H9 (cell line): ENCODE results near the gene BPIFB4. TPM values are rescaled to one million over a fixed set of nuclear protein-coding genes. Genes with fewer than 3 reads are reported as not detected.

Source experiments
- DNase-seq: peaks from one replicate; pipeline ENCODE4 v3.0.0-alpha.2; 2017
- H2AFZ ChIP-seq: one replicate; pipeline ENCODE4 v1.6.1; 2013; ENCODE audit warnings: mild to moderate bottlenecking, low read length, control low read depth, moderate library complexity
- H2AK5ac ChIP-seq: 2 replicates; pipeline ENCODE4 v1.6.1; 2013; ENCODE audit warnings: low read length, control low read depth, mixed read lengths; ENCODE audit not compliant: insufficient read length
- H2BK120ac ChIP-seq: one replicate; pipeline ENCODE4 v1.6.1; 2013; ENCODE audit warnings: low read depth, mild to moderate bottlenecking, low read length, control low read depth, inconsistent platforms; ENCODE audit not compliant: poor library complexity, severe bottlenecking
- H2BK12ac ChIP-seq: 2 replicates; pipeline ENCODE4 v1.6.1; 2013; ENCODE audit warnings: low read length, control low read depth, mixed read lengths, low read depth; ENCODE audit not compliant: insufficient read length
- H2BK15ac ChIP-seq: 2 replicates; pipeline ENCODE4 v1.6.1; 2013; ENCODE audit warnings: low read depth, low read length, control low read depth
- H2BK20ac ChIP-seq: one replicate; pipeline ENCODE4 v1.6.1; 2013; ENCODE audit warnings: low read depth, mild to moderate bottlenecking, low read length, control low read depth, inconsistent platforms; ENCODE audit not compliant: poor library complexity, severe bottlenecking
- H2BK5ac ChIP-seq: 2 replicates; pipeline ENCODE4 v1.6.1; 2013; ENCODE audit warnings: low read length, control low read depth, mixed read lengths; ENCODE audit not compliant: insufficient read length
- H3K14ac ChIP-seq: 2 replicates; pipeline ENCODE4 v1.6.1; 2013; ENCODE audit warnings: low read length, control low read depth; ENCODE audit not compliant: insufficient read depth
- H3K18ac ChIP-seq: 2 replicates; pipeline ENCODE4 v1.6.1; 2013; ENCODE audit warnings: low read depth, mild to moderate bottlenecking, mixed read lengths, low read length, control low read depth; ENCODE audit not compliant: insufficient read length
- H3K23ac ChIP-seq: 2 replicates; pipeline ENCODE4 v1.6.1; 2013; ENCODE audit warnings: low read length, control low read depth, mixed read lengths, low read depth; ENCODE audit not compliant: insufficient read length
- H3K23me2 ChIP-seq: 2 replicates; pipeline ENCODE4 v1.6.1; 2013; ENCODE audit warnings: low read depth, mild to moderate bottlenecking, mixed read lengths, low read length, control low read depth; ENCODE audit not compliant: insufficient read length, poor library complexity, severe bottlenecking
- H3K27ac ChIP-seq: 2 replicates; pipeline ENCODE4 v1.5.1; 2013; ENCODE audit warnings: low read length, control low read depth, mixed read lengths, low read depth; ENCODE audit not compliant: insufficient read length
- H3K27me3 ChIP-seq: 2 replicates; pipeline ENCODE4 v1.6.1; 2013; ENCODE audit warnings: low read length, control low read depth, inconsistent platforms; ENCODE audit not compliant: insufficient read depth
- H3K4ac ChIP-seq: 2 replicates; pipeline ENCODE4 v1.6.1; 2013; ENCODE audit warnings: low read depth, mild to moderate bottlenecking, control low read depth, inconsistent platforms, low read length, moderate library complexity
- H3K4me1 ChIP-seq: 2 replicates; pipeline ENCODE4 v1.6.1; 2013; ENCODE audit warnings: low read length, control low read depth, inconsistent platforms; ENCODE audit not compliant: insufficient read depth
- H3K4me2 ChIP-seq: 2 replicates; pipeline ENCODE4 v1.6.1; 2013; ENCODE audit warnings: low read length, control low read depth, mixed read lengths; ENCODE audit not compliant: insufficient read length, insufficient read depth
- H3K56ac ChIP-seq: 2 replicates; pipeline ENCODE4 v1.6.1; 2013; ENCODE audit warnings: low read depth, mild to moderate bottlenecking, mixed read lengths, low read length, control low read depth; ENCODE audit not compliant: insufficient read length
- H3K79me1 ChIP-seq: 2 replicates; pipeline ENCODE4 v1.6.1; 2013; ENCODE audit warnings: low read depth, mild to moderate bottlenecking, moderate library complexity, low read length, control low read depth, inconsistent platforms; ENCODE audit not compliant: insufficient read depth, poor library complexity, severe bottlenecking
- H3K79me2 ChIP-seq: 2 replicates; pipeline ENCODE4 v1.6.1; 2013; ENCODE audit warnings: low read length, control low read depth, inconsistent platforms; ENCODE audit not compliant: insufficient read depth
- H3K9ac ChIP-seq: 2 replicates; pipeline ENCODE4 v1.6.1; 2013; ENCODE audit warnings: low read length, control low read depth, mixed read lengths; ENCODE audit not compliant: insufficient read length; ENCODE audit errors: extremely low read depth
- H3K9me3 ChIP-seq: one replicate; pipeline ENCODE4 v1.6.1; 2013; ENCODE audit warnings: low read depth, low read length, inconsistent platforms; ENCODE audit not compliant: control insufficient read depth
- H3T11ph ChIP-seq: one replicate; pipeline ENCODE4 v1.6.1; 2013; ENCODE audit warnings: mild to moderate bottlenecking, low read length, control low read depth, inconsistent platforms
- H4K20me1 ChIP-seq: one replicate; pipeline ENCODE4 v1.6.1; 2013; ENCODE audit not compliant: control insufficient read depth, insufficient read length, insufficient read depth
- H4K5ac ChIP-seq: 2 replicates; pipeline ENCODE4 v1.6.1; 2013; ENCODE audit warnings: low read depth, mild to moderate bottlenecking, mixed read lengths, low read length, control low read depth; ENCODE audit not compliant: insufficient read length
- H4K8ac ChIP-seq: replicated peaks from 2 replicates; pipeline ENCODE4 v1.6.1; 2013; ENCODE audit warnings: low read length, control low read depth, mixed read lengths, low read depth; ENCODE audit not compliant: insufficient read length
- H4K91ac ChIP-seq: 2 replicates; pipeline ENCODE4 v1.6.1; 2013; ENCODE audit warnings: low read depth, mild to moderate bottlenecking, moderate library complexity, mixed read lengths, low read length, control low read depth; ENCODE audit not compliant: insufficient read length
- H3K27ac Mint-ChIP-seq, 3 experiments: 2 replicates in 2 of 3; 3 replicates in 1 of 3; pipeline ENCODE4 v1.8.0; 2020 to 2021; ENCODE audit warnings: mixed read lengths in 3 of 3, mild to moderate bottlenecking in 1 of 3, moderate library complexity in 1 of 3
- H3K27me3 Mint-ChIP-seq: 2 replicates; pipeline ENCODE4 v1.8.0; 2021; ENCODE audit warnings: low read depth, mild to moderate bottlenecking, moderate library complexity, mixed read lengths
- H3K36me3 Mint-ChIP-seq, 3 experiments: 2 replicates in 2 of 3; 3 replicates in 1 of 3; pipeline ENCODE4 v1.8.0; 2020 to 2021; ENCODE audit warnings: low read depth in 3 of 3, mixed read lengths in 3 of 3; ENCODE audit not compliant: insufficient read depth in 1 of 3
- H3K4me1 Mint-ChIP-seq, 2 experiments: 2 replicates each; pipeline ENCODE4 v1.8.0; 2020; ENCODE audit warnings: mixed read lengths in 2 of 2
- H3K4me3 Mint-ChIP-seq, 2 experiments: 2 replicates in 1 of 2; 3 replicates in 1 of 2; pipeline ENCODE4 v1.8.0; 2020 to 2021; ENCODE audit warnings: mild to moderate bottlenecking in 2 of 2, mixed read lengths in 2 of 2, moderate library complexity in 1 of 2
- H3K9me3 Mint-ChIP-seq, 2 experiments: 2 replicates in 1 of 2; 3 replicates in 1 of 2; pipeline ENCODE4 v1.8.0; 2020; ENCODE audit warnings: mild to moderate bottlenecking in 2 of 2, mixed read lengths in 2 of 2, moderate library complexity in 1 of 2
- CTCF ChIP-seq: fragments of 200-600 bp; sonication (generic); conservative IDR thresholded peaks from 3 replicates; pipeline ENCODE4 v1.8.0; 2021; ENCODE audit warnings: antibody characterized with exemption, mild to moderate bottlenecking
- WGBS: extraction: QIAGEN DNeasy Blood & Tissue Kit; methylation state at CpG from one replicate; pipeline ENCODE4 v1.1.7; 2013; ENCODE audit warnings: missing lambda C conversion rate, low lambda C conversion rate, mixed read lengths; ENCODE audit not compliant: insufficient read length; ENCODE audit errors: extremely low coverage; 5-methylcytosine and 5-hydroxymethylcytosine counted together
- total RNA-seq: library from RNA; stranded (reverse); gene quantifications from 2 replicates; pipeline ENCODE4 v1.2.1, GENCODE V29; 2021

BPIFB4 gene
- total RNA-seq, 1 experiment from 2014 or later, result not detected

GRCh38 chr20:33086052-33086722 lies 6.7 kb downstream of the BPIFB4 start:
- no peaks in the 10 kb centered on the region for H3K9me3 Mint-ChIP-seq
- TF ChIP-seq CTCF, result no peak
- H2BK5ac ChIP-seq, result no peak overlapping the region
- no peak overlapping the region for H4K8ac ChIP-seq
- H2BK12ac ChIP-seq, result no peak overlapping the region
- H2BK20ac ChIP-seq, result no peak overlapping the region
- DNase-seq, result no peak
- no peaks in the 10 kb centered on the region for H3K9me3 ChIP-seq
- no peaks in the 10 kb centered on the region for H3K36me3 Mint-ChIP-seq
- no peak overlapping the region for H4K91ac ChIP-seq
- H3K27me3 ChIP-seq, result no peaks in the 10 kb centered on the region
- H3K27ac ChIP-seq, result no peak overlapping the region
- no peak overlapping the region for H2AK5ac ChIP-seq
- no peak overlapping the region for H3K4me2 ChIP-seq
- no peaks in the 10 kb centered on the region for H3K23me2 ChIP-seq
- no peaks in the 10 kb centered on the region for H3K79me1 ChIP-seq
- H3K4ac ChIP-seq, result no peak overlapping the region
- no peak overlapping the region for H3K9ac ChIP-seq
- no peaks in the 10 kb centered on the region for H3K4me1 Mint-ChIP-seq
- H3K14ac ChIP-seq, result no peak overlapping the region; the same call in 1 of the 2 replicates
- H3T11ph ChIP-seq, result no peak overlapping the region
- no peak overlapping the region for H4K5ac ChIP-seq
- no peaks in the 10 kb centered on the region for H4K20me1 ChIP-seq
- no peak overlapping the region for H3K56ac ChIP-seq
- whole genome bisulfite sequencing, result no CpG with 5 or more reads among the region's 14 CpGs
- H2BK120ac ChIP-seq, result no peak overlapping the region
- no peaks in the 10 kb centered on the region for H3K79me2 ChIP-seq
- H2BK15ac ChIP-seq, result no peak overlapping the region
- H2AFZ ChIP-seq, result no peak overlapping the region
- H3K4me3 Mint-ChIP-seq, result no peak overlapping the region
- H3K4me1 ChIP-seq, result no peaks in the 10 kb centered on the region
- no peak overlapping the region for H3K27ac Mint-ChIP-seq
- H3K27me3 Mint-ChIP-seq, result peaks cover 12% of the 10 kb centered on the region
- no peak overlapping the region for H3K23ac ChIP-seq
- no peak overlapping the region for H3K18ac ChIP-seq
